Neural cell (in vitro differentiated cells): ENCODE results near the gene PLEKHF1. TPM values are rescaled to one million over a fixed set of nuclear protein-coding genes. Genes with fewer than 3 reads are reported as not detected.

ENCODE experiments used
- H2AFZ ChIP-seq: fragments of 200-600, 300-800 bp; sonication (generic), shearing (Covaris generic); 2 replicates; pipeline ENCODE4 v1.6.0; 2014; ENCODE audit warnings: low read depth, mild to moderate bottlenecking, antibody characterized with exemption, low read length, moderate library complexity
- H3F3A ChIP-seq: fragments of 200-600 bp; shearing (Covaris generic); 2 replicates; pipeline ENCODE4 v1.6.1; 2016; ENCODE audit warnings: mild to moderate bottlenecking, moderate library complexity, mixed read lengths, antibody characterized with exemption, low read length; ENCODE audit not compliant: insufficient read depth, poor library complexity, severe bottlenecking
- H3K27ac ChIP-seq: fragments of 200-600, 300-800 bp; sonication (generic), shearing (Covaris generic); 2 replicates; pipeline ENCODE4 v1.5.1; 2014; ENCODE audit warnings: mild to moderate bottlenecking, low read length, moderate library complexity
- H3K27me3 ChIP-seq: fragments of 300-800, 200-600 bp; sonication (generic), shearing (Covaris generic); 2 replicates; pipeline ENCODE4 v1.6.0; 2014; ENCODE audit warnings: mild to moderate bottlenecking, low read depth, low read length, moderate library complexity; ENCODE audit not compliant: insufficient read depth
- H3K36me3 ChIP-seq: fragments of 300-800, 200-600 bp; sonication (generic), shearing (Covaris generic); 2 replicates; pipeline ENCODE4 v1.5.1; 2014; ENCODE audit warnings: mild to moderate bottlenecking, antibody characterized with exemption, low read length, moderate library complexity; ENCODE audit not compliant: insufficient read depth
- H3K4me2 ChIP-seq: fragments of 300-800, 200-600 bp; sonication (generic), shearing (Covaris generic); 2 replicates; pipeline ENCODE4 v1.6.0; 2014; ENCODE audit warnings: mild to moderate bottlenecking, low read length
- H3K4me3 ChIP-seq: fragments of 300-800, 200-600 bp; sonication (generic), shearing (Covaris generic); 2 replicates; pipeline ENCODE4 v1.5.1; 2014; ENCODE audit warnings: mild to moderate bottlenecking, low read length, moderate library complexity
- H3K79me2 ChIP-seq: fragments of 200-600 bp; shearing (Covaris generic); replicated peaks from 2 replicates; pipeline ENCODE4 v1.6.0; 2014; ENCODE audit warnings: mild to moderate bottlenecking, low read length, moderate library complexity; ENCODE audit not compliant: insufficient read depth
- H3K9ac ChIP-seq: fragments of 300-800, 200-600 bp; sonication (generic), shearing (Covaris generic); 2 replicates; pipeline ENCODE4 v1.6.1; 2016; ENCODE audit warnings: mild to moderate bottlenecking, low read length, mixed read lengths
- H3K9me2 ChIP-seq: fragments of 200-600 bp; shearing (Covaris generic); 2 replicates; pipeline ENCODE4 v1.6.1; 2016; ENCODE audit warnings: mild to moderate bottlenecking, low read length, mixed read lengths; ENCODE audit not compliant: insufficient read depth
- H3K9me3 ChIP-seq: fragments of 200-600, 300-800 bp; sonication (generic), shearing (Covaris generic); 2 replicates; pipeline ENCODE4 v1.6.1; 2016; ENCODE audit warnings: mild to moderate bottlenecking, mixed run types, low read length, moderate library complexity, mixed read lengths
- H4K20me1 ChIP-seq: fragments of 200-600 bp; shearing (Covaris generic); 2 replicates; pipeline ENCODE4 v1.6.1; 2016; ENCODE audit warnings: mild to moderate bottlenecking, mixed run types; ENCODE audit not compliant: insufficient read depth
- CTCF ChIP-seq: fragments of 450-650 bp; IDR thresholded peaks from 2 replicates; pipeline ENCODE4 v1.5.1; 2014; ENCODE audit warnings: antibody characterized with exemption, mild to moderate bottlenecking, moderate library complexity; ENCODE audit not compliant: poor library complexity, severe bottlenecking
- EP300 ChIP-seq: fragments of 450-650 bp; conservative IDR thresholded peaks from 2 replicates; pipeline ENCODE4 v1.6.1; 2014; ENCODE audit warnings: antibody characterized with exemption, mild to moderate bottlenecking, moderate library complexity; ENCODE audit not compliant: poor library complexity, severe bottlenecking
- EZH2 ChIP-seq: fragments of 200-600, 300-800 bp; shearing (Covaris generic), sonication (generic); IDR thresholded peaks from 2 replicates; pipeline ENCODE4 v1.6.1; 2014; ENCODE audit warnings: antibody characterized with exemption, low read length, borderline replicate concordance, mild to moderate bottlenecking; ENCODE audit not compliant: insufficient read depth, poor library complexity, severe bottlenecking
- MXI1 ChIP-seq: fragments of 450-650 bp; conservative IDR thresholded peaks from 2 replicates; pipeline ENCODE4 v1.6.1; 2014; ENCODE audit warnings: antibody characterized with exemption, mild to moderate bottlenecking; ENCODE audit not compliant: poor library complexity, severe bottlenecking
- POLR2AphosphoS5 ChIP-seq: IDR thresholded peaks from 2 replicates; pipeline ENCODE4 v1.6.1; 2012
- RAD21 ChIP-seq: fragments of 450-650 bp; conservative IDR thresholded peaks from 2 replicates; pipeline ENCODE4 v1.6.1; 2014; ENCODE audit warnings: antibody characterized with exemption, mild to moderate bottlenecking, moderate library complexity
- REST ChIP-seq: IDR thresholded peaks from 2 replicates; pipeline ENCODE4 v1.6.1; 2012; ENCODE audit warnings: borderline replicate concordance
- SMC3 ChIP-seq: fragments of 450-650 bp; conservative IDR thresholded peaks from 2 replicates; pipeline ENCODE4 v1.6.1; 2014; ENCODE audit warnings: antibody characterized with exemption, mild to moderate bottlenecking, moderate library complexity; ENCODE audit not compliant: poor library complexity
- TAF1 ChIP-seq: IDR thresholded peaks from 2 replicates; pipeline ENCODE4 v1.6.1; 2012; ENCODE audit warnings: low read depth
- polyA minus RNA-seq: library from RNA; depleted of rRNA, polyadenylated mRNA; stranded (reverse); fragments of >200 nt; gene quantifications from 2 replicates; pipeline ENCODE4 v1.2.3, GENCODE V29; 2014
- polyA plus RNA-seq: library from polyadenylated mRNA; depleted of rRNA; stranded (reverse); fragments of >200 nt; gene quantifications from 2 replicates; pipeline ENCODE4 v1.2.3, GENCODE V29; 2014

Gene PLEKHF1
- polyA plus RNA-seq = not detected in 2 replicates
- not detected in 2 replicates for polyA minus RNA-seq

GRCh38 chr19:29665215-29665825, at the start of gene PLEKHF1:
PLEKHF1 (plus strand) TSS chr19:29665461; CDS start chr19:29673840, 8,379 bp downstream.
- H3K27ac ChIP-seq = no peak within 1 kb of the TSS
- H4K20me1 ChIP-seq = no peaks in the 10 kb centered on the region
- H3K36me3 ChIP-seq = no peaks in the 10 kb centered on the region
- TF ChIP-seq MXI1 (peak; percentile 40), CTCF (no peak), SMC3 (peak; percentile 17)
- H3K9me3 ChIP-seq = no peaks in the 10 kb centered on the region
- peaks cover 26% of the 10 kb centered on the region for H3K27me3 ChIP-seq
- peak within 1 kb of the TSS; percentile 27 for H2AFZ ChIP-seq
- peak within 1 kb of the TSS; percentile 65 for H3K4me2 ChIP-seq
- H3K9ac ChIP-seq = peak within 1 kb of the TSS; percentile 47
- H3K79me2 ChIP-seq = no peaks in the 10 kb centered on the region
- no peaks in the 10 kb centered on the region for H3K9me2 ChIP-seq
- H3F3A ChIP-seq = no peaks in the 10 kb centered on the region
- H3K4me3 ChIP-seq = peak within 1 kb of the TSS; percentile 78

- Histone ChIP-seq H3K9me2 (no peaks in the 10 kb centered on the region), H3K79me2 (no peaks in the 10 kb centered on the region), H3K9me3 (no peaks in the 10 kb centered on the region), H3K4me2 (no peak overlapping the region), H3K36me3 (peaks cover 5% of the 10 kb centered on the region), H4K20me1 (no peaks in the 10 kb centered on the region), H3K9ac (no peak overlapping the region), H3K27ac (no peak overlapping the region), H3F3A (no peaks in the 10 kb centered on the region), H3K27me3 (no peaks in the 10 kb centered on the region), H2AFZ (no peak overlapping the region), H3K4me3 (no peak overlapping the region)
- TF ChIP-seq RAD21 (no peak), EP300 (no peak), POLR2AphosphoS5 (no peak), REST (no peak), SMC3 (no peak), TAF1 (no peak), CTCF (no peak), MXI1 (no peak), EZH2 (no peak)
Measured at GRCh38 chr19:29615891-29616425, 49.3 kb upstream of the PLEKHF1 start.
